HEK293 (cell line): Measurements from ENCODE around the gene PCDHGA9.

ENCODE experiments used
- CTCF ChIA-PET: fragments of 350-600 bp; formaldehyde crosslinking; extraction: SDS; loops from one replicate; lab custom pipeline; 2021; ENCODE audit warnings: antibody characterized with exemption; lab: Yijun Ruan, JAX
- POLR2A ChIA-PET: fragments of 300-600 bp; formaldehyde crosslinking; extraction: SDS; loops from one replicate; lab custom pipeline; 2020; ENCODE audit warnings: antibody characterized with exemption, inconsistent platforms; lab: Yijun Ruan, JAX
- H3K27ac ChIP-seq: fragments of 200-500 bp; sonication (Bioruptor generic); 2 replicates; pipeline ENCODE4 v1.5.1; 2014; ENCODE audit warnings: low read depth, low read length, control low read depth, inconsistent platforms; ENCODE audit errors: extremely low read depth
- H3K36me3 ChIP-seq, 2 experiments: fragments of 200-500 bp in 1 of 2; sonication (Bioruptor generic) in 1 of 2; 1 replicate in 1 of 2; 2 replicates in 1 of 2; pipeline ENCODE4 v1.5.1; 2014 to 2017; ENCODE audit warnings: inconsistent platforms in 2 of 2, low read length in 2 of 2; ENCODE audit not compliant: control insufficient read depth in 2 of 2, insufficient read depth in 1 of 2
- H3K4me1 ChIP-seq: fragments of 200-500 bp; sonication (Bioruptor generic); 2 replicates; pipeline ENCODE4 v1.5.1; 2014; ENCODE audit warnings: mild to moderate bottlenecking, low read length, inconsistent platforms; ENCODE audit not compliant: control insufficient read depth, insufficient read depth
- H3K4me3 ChIP-seq: 2 replicates; pipeline ENCODE4 v1.5.1; 2011; ENCODE audit warnings: low read depth, mild to moderate bottlenecking, control low read depth, low read length, moderate library complexity
- H3K9me3 ChIP-seq: fragments of 200-500 bp; sonication (Bioruptor generic); 2 replicates; pipeline ENCODE4 v1.5.1; 2014; ENCODE audit warnings: low read depth, low read length, inconsistent platforms; ENCODE audit not compliant: control insufficient read depth, insufficient read depth
- EGR2 ChIP-seq: fragments of 450-650 bp; formaldehyde crosslinking; IDR thresholded peaks from 2 replicates; pipeline ENCODE4 v1.5.1; 2016; ENCODE audit warnings: low read depth, missing biosample characterization, missing genetic modification characterization
- HIC1 ChIP-seq: fragments of 450-650 bp; formaldehyde crosslinking; IDR thresholded peaks from 2 replicates; pipeline ENCODE4 v1.5.1; 2016; ENCODE audit warnings: missing biosample characterization, missing genetic modification characterization
- KLF1 ChIP-seq: fragments of 450-650 bp; formaldehyde crosslinking; IDR thresholded peaks from 2 replicates; pipeline ENCODE4 v1.5.1; 2016; ENCODE audit warnings: missing biosample characterization, missing genetic modification characterization
- KLF9 ChIP-seq: fragments of 450-650 bp; formaldehyde crosslinking; IDR thresholded peaks from 2 replicates; pipeline ENCODE4 v1.5.1; 2016; ENCODE audit warnings: missing biosample characterization, missing genetic modification characterization, low read depth
- OVOL3 ChIP-seq: fragments of 450-650 bp; formaldehyde crosslinking; IDR thresholded peaks from 2 replicates; pipeline ENCODE4 v1.5.1; 2016; ENCODE audit warnings: missing biosample characterization, missing genetic modification characterization
- REST ChIP-seq: fragments of 450-650 bp; formaldehyde crosslinking; IDR thresholded peaks from 2 replicates; pipeline ENCODE4 v1.5.1; 2016; ENCODE audit warnings: missing biosample characterization, missing genetic modification characterization
- YY2 ChIP-seq: fragments of 450-650 bp; formaldehyde crosslinking; IDR thresholded peaks from 2 replicates; pipeline ENCODE4 v1.5.1; 2016; ENCODE audit warnings: missing biosample characterization, missing genetic modification characterization
- ZNF146 ChIP-seq: fragments of 450-650 bp; formaldehyde crosslinking; IDR thresholded peaks from 2 replicates; pipeline ENCODE4 v1.5.1; 2016; ENCODE audit warnings: missing biosample characterization, missing genetic modification characterization
- ZNF175 ChIP-seq: fragments of 450-650 bp; formaldehyde crosslinking; IDR thresholded peaks from 2 replicates; pipeline ENCODE4 v1.5.1; 2016; ENCODE audit warnings: missing biosample characterization, missing genetic modification characterization
- ZNF280D ChIP-seq: fragments of 450-650 bp; formaldehyde crosslinking; IDR thresholded peaks from 2 replicates; pipeline ENCODE4 v1.5.1; 2016; ENCODE audit warnings: missing biosample characterization, missing genetic modification characterization
- ZNF416 ChIP-seq: fragments of 450-650 bp; formaldehyde crosslinking; IDR thresholded peaks from 2 replicates; pipeline ENCODE4 v1.5.1; 2016; ENCODE audit warnings: missing biosample characterization, missing genetic modification characterization
- ZNF610 ChIP-seq: fragments of 450-650 bp; formaldehyde crosslinking; IDR thresholded peaks from 2 replicates; pipeline ENCODE4 v1.5.1; 2016; ENCODE audit warnings: missing biosample characterization, missing genetic modification characterization, borderline replicate concordance
- ZNF704 ChIP-seq: fragments of 450-650 bp; formaldehyde crosslinking; IDR thresholded peaks from 2 replicates; pipeline ENCODE4 v1.5.1; 2016; ENCODE audit warnings: missing biosample characterization, missing genetic modification characterization
- ZNF785 ChIP-seq: fragments of 450-650 bp; formaldehyde crosslinking; IDR thresholded peaks from 2 replicates; pipeline ENCODE4 v1.5.1; 2016; ENCODE audit warnings: missing biosample characterization, missing genetic modification characterization
- ZNF792 ChIP-seq: fragments of 450-650 bp; formaldehyde crosslinking; IDR thresholded peaks from 2 replicates; pipeline ENCODE4 v1.5.1; 2016; ENCODE audit warnings: missing biosample characterization, missing genetic modification characterization

The PCDHGA9 gene

GRCh38 chr5:141420855-141421488, 18.4 kb downstream of the PCDHGA9 start, which contains the start of gene PCDHGA11 (continued):
- TF ChIP-seq HIC1 (tag by site-specific recombination) (no peak), YY2 (tag by site-specific recombination) (no peak), ZNF280D (tag by site-specific recombination) (no peak), ZNF610 (no peak)

GRCh38 chr5:141421489-141421855, 18.9 kb downstream of the PCDHGA9 start:
- TF ChIP-seq KLF9, result peak; percentile 41; the same call in 1 of the 2 replicates
- no peak for TF ChIP-seq ZNF175 (tag by site-specific recombination)
- TF ChIP-seq EGR2 (tag by site-specific recombination), result no peak
- H3K27ac ChIP-seq, result no peak overlapping the region
- H3K4me1 ChIP-seq, result no peaks in the 10 kb centered on the region
- no peaks in the 10 kb centered on the region for H3K36me3 ChIP-seq
- CTCF ChIA-PET, result interaction anchor here (0.6 to 7.0 kb wide), 55 partner anchors 8 to 222 kb away, joined by 3 to 160 read pairs (median 5); partner anchors contain the start of genes DIAPH1, PCDHB11, PCDHB14 and PCDHB15
- no peaks in the 10 kb centered on the region; the same call in 1 of the 2 replicates for H3K9me3 ChIP-seq
- POLR2A ChIA-PET, result interaction anchor here (0.9 to 1.5 kb wide), 3 partner anchors 100 to 103 kb away, joined by 3 to 6 read pairs (median 4); partner anchors contain the start of gene TAF7
- H3K4me3 ChIP-seq, result peak overlapping the region; percentile 67

GRCh38 chr5:141422742-141423291, 20.2 kb downstream of the PCDHGA9 start:
- no peak overlapping the region for H3K27ac ChIP-seq
- H3K4me3 ChIP-seq, result no peak overlapping the region
- TF ChIP-seq ZNF146 (tag by site-specific recombination), result no peak
- TF ChIP-seq REST (tag by site-specific recombination), result 0 out of 2 replicates have a peak, but pooled peaks have one; percentile 50
- TF ChIP-seq EGR2 (tag by site-specific recombination), result no peak
- no peak for TF ChIP-seq ZNF792 (tag by site-specific recombination)
- TF ChIP-seq ZNF704 (tag by site-specific recombination), result no peak
- no peak for TF ChIP-seq OVOL3
- TF ChIP-seq ZNF416 (tag by site-specific recombination), result no peak
- TF ChIP-seq ZNF785, result no peak
- no peak for TF ChIP-seq KLF1 (tag by site-specific recombination)
- H3K4me1 ChIP-seq, result no peaks in the 10 kb centered on the region
- CTCF ChIA-PET, result interaction anchor here (0.6 to 7.0 kb wide), 7 partner anchors 14 to 229 kb away, joined by 3 to 160 read pairs (median 6); partner anchors contain the start of gene PCDHB14
- H3K36me3 ChIP-seq, result no peaks in the 10 kb centered on the region
- POLR2A ChIA-PET, result no interaction called here
- H3K9me3 ChIP-seq, result no peaks in the 10 kb centered on the region; the same call in 1 of the 2 replicates
